ENCODE measurements around the gene DOCK1.
"Not testable (repeated sequence)": the region's sequence is repeated elsewhere in the genome, so short reads cannot be mapped to it uniquely, and the experiment has no call there.

The DOCK1 gene

DNA sequence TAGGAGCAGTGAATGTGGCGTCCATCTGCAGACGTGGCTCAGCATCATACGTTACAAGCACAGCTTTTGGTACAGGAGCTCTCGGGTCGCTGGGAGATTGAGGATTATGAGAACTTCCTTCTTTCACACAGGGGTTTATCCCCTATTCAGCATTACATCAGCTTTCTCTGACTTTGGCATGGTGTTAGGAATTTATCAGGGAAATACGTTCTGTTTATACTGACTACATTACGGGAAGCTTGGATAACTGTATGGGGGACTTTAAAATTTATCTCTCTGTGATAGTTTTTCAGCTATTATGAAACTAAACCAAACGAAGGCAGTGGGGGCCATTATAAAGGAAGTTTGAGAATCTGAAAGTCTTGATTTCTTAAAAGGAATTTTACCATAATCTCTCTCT is 401.3 kb downstream of the DOCK1 start:
- Histone ChIP-seq H3K27ac (ENCODE audit: insufficient read depth, low read depth, low read length, poor library complexity, severe bottlenecking) (no peak overlapping the region), H3K4me1 (ENCODE audit: control insufficient read depth, insufficient read depth, low read length) (no peaks in the 10 kb centered on the region), H3K4me3 (ENCODE audit: insufficient read depth, low read depth, low read length) (no peak overlapping the region), H3K27me3 (ENCODE audit: control insufficient read depth, insufficient read depth, low read length, poor library complexity, severe bottlenecking) (no peaks in the 10 kb centered on the region), H3K9me3 (ENCODE audit: control insufficient read depth, low read length) (no peaks in the 10 kb centered on the region), H3K36me3 (ENCODE audit: control insufficient read depth, insufficient read depth, low read length) (no peaks in the 10 kb centered on the region)
- WGBS, 2 experiments, result 93 to 95% methylated on average over 8 of the region's 8 CpGs

GRCh38 chr10:127307338-127307737 is 402.1 kb downstream of the DOCK1 start:
- Histone ChIP-seq H3K27me3 (ENCODE audit: control insufficient read depth, insufficient read depth, low read length, poor library complexity, severe bottlenecking) (no peaks in the 10 kb centered on the region), H3K36me3 (ENCODE audit: control insufficient read depth, insufficient read depth, low read length) (no peaks in the 10 kb centered on the region), H3K9me3 (ENCODE audit: control insufficient read depth, low read length) (no peaks in the 10 kb centered on the region), H3K4me3 (ENCODE audit: insufficient read depth, low read depth, low read length) (no peak overlapping the region), H3K4me1 (ENCODE audit: control insufficient read depth, insufficient read depth, low read length) (no peaks in the 10 kb centered on the region), H3K27ac (ENCODE audit: insufficient read depth, low read depth, low read length, poor library complexity, severe bottlenecking) (no peak overlapping the region)
- WGBS, 2 experiments, result 93 to 96% methylated on average over 10 of the region's 10 CpGs

GRCh38 chr10:127308031-127308430 is 402.8 kb downstream of the DOCK1 start:
- 91 to 95% methylated on average over 5 of the region's 5 CpGs for WGBS, 2 experiments
- Histone ChIP-seq H3K4me1 (ENCODE audit: control insufficient read depth, insufficient read depth, low read length) (no peaks in the 10 kb centered on the region), H3K27me3 (ENCODE audit: control insufficient read depth, insufficient read depth, low read length, poor library complexity, severe bottlenecking) (no peaks in the 10 kb centered on the region), H3K36me3 (ENCODE audit: control insufficient read depth, insufficient read depth, low read length) (no peaks in the 10 kb centered on the region), H3K9me3 (ENCODE audit: control insufficient read depth, low read length) (no peaks in the 10 kb centered on the region), H3K4me3 (ENCODE audit: insufficient read depth, low read depth, low read length) (no peak overlapping the region), H3K27ac (ENCODE audit: insufficient read depth, low read depth, low read length, poor library complexity, severe bottlenecking) (no peak overlapping the region)

GRCh38 chr10:127309619-127310018 is 404.4 kb downstream of the DOCK1 start:
- H3K27ac ChIP-seq (ENCODE audit: insufficient read depth, low read depth, low read length, poor library complexity, severe bottlenecking); H3K4me3 ChIP-seq (ENCODE audit: insufficient read depth, low read depth, low read length); H3K36me3 ChIP-seq (ENCODE audit: control insufficient read depth, insufficient read depth, low read length); H3K27me3 ChIP-seq (ENCODE audit: control insufficient read depth, insufficient read depth, low read length, poor library complexity, severe bottlenecking); H3K9me3 ChIP-seq (ENCODE audit: control insufficient read depth, low read length); H3K4me1 ChIP-seq (ENCODE audit: control insufficient read depth, insufficient read depth, low read length): not testable (repeated sequence)
- 85 to 96% methylated on average over 2 of the region's 2 CpGs for WGBS, 2 experiments

DNA sequence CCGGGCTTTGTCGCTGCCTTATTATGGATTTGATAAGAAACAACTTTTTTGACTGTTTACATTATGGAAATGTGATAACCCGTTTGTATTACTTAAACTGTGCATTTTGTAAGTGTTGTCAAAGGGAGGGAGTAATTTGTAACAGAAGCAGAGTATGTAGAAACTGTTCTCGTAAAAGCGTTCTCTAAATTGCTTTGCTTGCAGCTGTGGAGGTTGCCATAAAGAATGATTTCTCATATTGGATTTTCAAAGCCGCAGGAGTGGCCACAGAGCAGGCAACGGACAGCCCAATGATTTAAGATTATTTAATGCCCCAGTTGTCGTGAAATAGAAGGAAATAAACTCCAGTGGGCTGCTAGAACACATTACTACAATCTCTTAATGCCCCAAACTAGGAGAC is 405.2 kb downstream of the DOCK1 start:
- whole genome bisulfite sequencing, 2 experiments, result 92% methylated on average over 8 of the region's 8 CpGs
- H3K27me3 ChIP-seq (ENCODE audit: control insufficient read depth, insufficient read depth, low read length, poor library complexity, severe bottlenecking), result no peaks in the 10 kb centered on the region
- H3K4me3 ChIP-seq (ENCODE audit: insufficient read depth, low read depth, low read length), result no peak overlapping the region
- H3K9me3 ChIP-seq (ENCODE audit: control insufficient read depth, low read length), result no peaks in the 10 kb centered on the region
- no peaks in the 10 kb centered on the region for H3K4me1 ChIP-seq (ENCODE audit: control insufficient read depth, insufficient read depth, low read length)
- no peak overlapping the region for H3K27ac ChIP-seq (ENCODE audit: insufficient read depth, low read depth, low read length, poor library complexity, severe bottlenecking)
- H3K36me3 ChIP-seq (ENCODE audit: control insufficient read depth, insufficient read depth, low read length), result no peaks in the 10 kb centered on the region

DNA sequence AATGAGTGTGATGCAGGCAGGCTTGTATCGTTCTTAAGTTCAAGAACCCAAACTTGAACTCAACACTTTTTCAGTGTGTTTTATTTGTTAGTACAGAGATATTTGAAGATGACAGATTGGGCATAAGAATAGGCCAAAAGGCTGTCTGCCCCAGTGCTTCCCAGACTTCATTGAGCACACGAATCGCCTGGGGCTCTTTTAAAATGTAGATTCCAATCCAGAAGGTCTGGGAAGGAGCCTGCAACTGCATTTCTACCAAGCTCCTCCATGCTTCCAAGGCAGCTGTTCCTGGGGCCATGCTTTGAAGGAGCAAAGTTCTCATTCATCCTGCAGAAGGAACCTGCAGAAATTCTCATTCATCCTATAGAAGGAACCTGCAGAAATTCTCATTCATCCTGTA is 405.7 kb downstream of the DOCK1 start:
- no peaks in the 10 kb centered on the region for H3K27me3 ChIP-seq (ENCODE audit: control insufficient read depth, insufficient read depth, low read length, poor library complexity, severe bottlenecking)
- no peak overlapping the region for H3K4me3 ChIP-seq (ENCODE audit: insufficient read depth, low read depth, low read length)
- H3K27ac ChIP-seq (ENCODE audit: insufficient read depth, low read depth, low read length, poor library complexity, severe bottlenecking), result no peak overlapping the region
- no peaks in the 10 kb centered on the region for H3K4me1 ChIP-seq (ENCODE audit: control insufficient read depth, insufficient read depth, low read length)
- H3K36me3 ChIP-seq (ENCODE audit: control insufficient read depth, insufficient read depth, low read length), result no peaks in the 10 kb centered on the region
- WGBS, 2 experiments, result 34 to 55% methylated on average over 3 of the region's 3 CpGs
- H3K9me3 ChIP-seq (ENCODE audit: control insufficient read depth, low read length), result no peaks in the 10 kb centered on the region

DNA sequence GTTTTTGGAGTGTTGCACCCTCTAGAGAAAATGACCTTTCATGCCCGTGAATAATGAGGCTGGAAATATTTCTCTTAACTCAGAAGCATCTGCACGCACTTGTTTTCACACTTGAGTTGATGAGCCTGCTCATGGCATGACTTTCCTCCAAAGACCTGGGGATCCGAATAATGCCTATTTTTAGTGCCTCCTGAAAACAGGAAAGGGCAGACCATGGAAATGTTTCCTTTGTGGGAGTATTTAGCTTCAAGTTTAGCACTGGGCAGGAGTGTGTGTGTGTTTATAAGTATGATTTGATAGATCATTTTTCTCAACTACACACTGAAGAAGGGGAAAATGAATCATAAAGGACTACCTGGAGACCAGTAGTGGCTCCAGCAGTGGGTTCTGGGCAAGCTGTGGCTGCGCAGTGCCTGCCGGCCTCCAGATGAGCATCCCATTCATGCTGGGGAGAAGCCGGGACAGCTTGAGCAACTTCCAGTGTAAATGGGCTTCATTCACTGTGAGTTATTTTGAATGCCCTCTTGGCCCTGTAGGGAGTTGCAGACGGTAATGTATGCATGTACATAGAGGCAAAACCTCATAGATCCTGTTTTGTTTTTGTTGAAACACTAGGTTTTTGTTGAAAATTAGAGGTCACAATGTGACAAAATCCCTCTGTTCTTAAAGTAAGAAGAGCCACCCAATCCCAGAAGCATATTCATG is 408.9 kb downstream of the DOCK1 start:
- Histone ChIP-seq H3K4me3 (ENCODE audit: insufficient read depth, low read depth, low read length) (no peak overlapping the region), H3K9me3 (ENCODE audit: control insufficient read depth, low read length) (no peaks in the 10 kb centered on the region), H3K27me3 (ENCODE audit: control insufficient read depth, insufficient read depth, low read length, poor library complexity, severe bottlenecking) (no peaks in the 10 kb centered on the region), H3K4me1 (ENCODE audit: control insufficient read depth, insufficient read depth, low read length) (no peaks in the 10 kb centered on the region), H3K36me3 (ENCODE audit: control insufficient read depth, insufficient read depth, low read length) (no peaks in the 10 kb centered on the region), H3K27ac (ENCODE audit: insufficient read depth, low read depth, low read length, poor library complexity, severe bottlenecking) (no peak overlapping the region)
- 94 to 95% methylated on average over 7 of the region's 7 CpGs for WGBS, 2 experiments

- H3K4me1 ChIP-seq (ENCODE audit: control insufficient read depth, insufficient read depth, low read length), result no peaks in the 10 kb centered on the region
- H3K27me3 ChIP-seq (ENCODE audit: control insufficient read depth, insufficient read depth, low read length, poor library complexity, severe bottlenecking), result no peaks in the 10 kb centered on the region
- no peak overlapping the region for H3K27ac ChIP-seq (ENCODE audit: insufficient read depth, low read depth, low read length, poor library complexity, severe bottlenecking)
- no peaks in the 10 kb centered on the region for H3K36me3 ChIP-seq (ENCODE audit: control insufficient read depth, insufficient read depth, low read length)
- H3K4me3 ChIP-seq (ENCODE audit: insufficient read depth, low read depth, low read length), result no peak overlapping the region
- WGBS, 2 experiments, result 88 to 94% methylated on average over 4 to 6 of the region's 6 CpGs
- H3K9me3 ChIP-seq (ENCODE audit: control insufficient read depth, low read length), result no peaks in the 10 kb centered on the region
Observed at GRCh38 chr10:127314797-127315196, 409.6 kb downstream of the DOCK1 start.

DNA sequence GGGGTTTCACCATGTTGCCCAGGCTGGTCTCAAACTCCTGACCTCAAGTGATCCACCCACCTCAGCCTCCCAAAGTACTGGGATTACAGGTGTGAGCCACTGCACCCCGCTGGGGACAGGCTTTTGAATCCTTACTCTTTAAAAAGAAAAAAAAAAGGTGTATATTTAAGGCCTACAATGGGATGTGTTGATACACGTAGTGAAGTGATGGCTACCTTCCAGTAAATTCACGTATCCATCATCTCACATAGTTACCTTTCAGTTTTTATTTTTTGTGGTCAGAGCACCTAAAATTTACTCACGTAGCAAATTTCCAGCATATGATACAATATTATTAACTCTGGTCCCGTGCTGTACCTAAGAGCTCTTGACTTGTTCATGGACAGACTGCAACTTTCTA is 410.7 kb downstream of the DOCK1 start:
- WGBS, 2 experiments, result 94 to 95% methylated on average over 4 to 5 of the region's 5 CpGs
- no peaks in the 10 kb centered on the region for H3K36me3 ChIP-seq (ENCODE audit: control insufficient read depth, insufficient read depth, low read length)
- H3K4me1 ChIP-seq (ENCODE audit: control insufficient read depth, insufficient read depth, low read length), result no peaks in the 10 kb centered on the region
- no peak overlapping the region for H3K27ac ChIP-seq (ENCODE audit: insufficient read depth, low read depth, low read length, poor library complexity, severe bottlenecking)
- H3K9me3 ChIP-seq (ENCODE audit: control insufficient read depth, low read length), result no peaks in the 10 kb centered on the region
- no peak overlapping the region for H3K4me3 ChIP-seq (ENCODE audit: insufficient read depth, low read depth, low read length)
- H3K27me3 ChIP-seq (ENCODE audit: control insufficient read depth, insufficient read depth, low read length, poor library complexity, severe bottlenecking), result no peaks in the 10 kb centered on the region

GRCh38 chr10:127318396-127318795 is 413.2 kb downstream of the DOCK1 start:
- no peaks in the 10 kb centered on the region for H3K4me1 ChIP-seq (ENCODE audit: control insufficient read depth, insufficient read depth, low read length)
- H3K9me3 ChIP-seq (ENCODE audit: control insufficient read depth, low read length), result no peaks in the 10 kb centered on the region
- no peak overlapping the region for H3K27ac ChIP-seq (ENCODE audit: insufficient read depth, low read depth, low read length, poor library complexity, severe bottlenecking)
- no peak overlapping the region for H3K4me3 ChIP-seq (ENCODE audit: insufficient read depth, low read depth, low read length)
- no peaks in the 10 kb centered on the region for H3K27me3 ChIP-seq (ENCODE audit: control insufficient read depth, insufficient read depth, low read length, poor library complexity, severe bottlenecking)
- 90 to 91% methylated on average over 6 of the region's 6 CpGs for WGBS, 2 experiments
- H3K36me3 ChIP-seq (ENCODE audit: control insufficient read depth, insufficient read depth, low read length), result no peaks in the 10 kb centered on the region

DNA sequence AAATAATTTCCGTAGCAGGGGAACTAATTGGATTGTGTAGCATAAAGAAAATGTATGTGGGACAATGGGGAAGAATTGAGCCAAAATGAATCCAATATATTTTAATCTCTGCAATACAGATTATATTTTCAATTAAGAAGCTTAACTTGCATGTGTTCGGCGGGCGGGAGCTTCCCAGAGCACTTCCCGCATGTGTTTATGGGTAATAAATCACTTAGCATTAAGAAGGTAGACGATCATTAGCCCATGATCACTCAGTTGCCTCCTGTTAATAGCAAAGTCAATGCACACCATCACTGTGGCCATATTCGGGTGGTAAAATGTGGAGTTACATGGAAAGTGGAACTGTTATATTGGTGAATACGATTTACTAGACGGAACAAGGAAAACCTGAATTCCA is 414.0 kb downstream of the DOCK1 start:
- H3K4me3 ChIP-seq (ENCODE audit: insufficient read depth, low read depth, low read length), result no peak overlapping the region
- no peaks in the 10 kb centered on the region for H3K36me3 ChIP-seq (ENCODE audit: control insufficient read depth, insufficient read depth, low read length)
- no peaks in the 10 kb centered on the region for H3K27me3 ChIP-seq (ENCODE audit: control insufficient read depth, insufficient read depth, low read length, poor library complexity, severe bottlenecking)
- no peaks in the 10 kb centered on the region for H3K9me3 ChIP-seq (ENCODE audit: control insufficient read depth, low read length)
- H3K4me1 ChIP-seq (ENCODE audit: control insufficient read depth, insufficient read depth, low read length), result no peaks in the 10 kb centered on the region
- 97% methylated on average over 8 to 9 of the region's 9 CpGs for WGBS, 2 experiments
- no peak overlapping the region for H3K27ac ChIP-seq (ENCODE audit: insufficient read depth, low read depth, low read length, poor library complexity, severe bottlenecking)

All from ectodermal cell (in vitro differentiated cells).